Hepatic stellate cell (primary cell): ENCODE measurements around the gene KPTN.

Source experiments
- DNase-seq: peaks from one replicate; pipeline ENCODE4 v3.0.0; 2011; ENCODE audit warnings: low spot score

KPTN gene

DNA sequence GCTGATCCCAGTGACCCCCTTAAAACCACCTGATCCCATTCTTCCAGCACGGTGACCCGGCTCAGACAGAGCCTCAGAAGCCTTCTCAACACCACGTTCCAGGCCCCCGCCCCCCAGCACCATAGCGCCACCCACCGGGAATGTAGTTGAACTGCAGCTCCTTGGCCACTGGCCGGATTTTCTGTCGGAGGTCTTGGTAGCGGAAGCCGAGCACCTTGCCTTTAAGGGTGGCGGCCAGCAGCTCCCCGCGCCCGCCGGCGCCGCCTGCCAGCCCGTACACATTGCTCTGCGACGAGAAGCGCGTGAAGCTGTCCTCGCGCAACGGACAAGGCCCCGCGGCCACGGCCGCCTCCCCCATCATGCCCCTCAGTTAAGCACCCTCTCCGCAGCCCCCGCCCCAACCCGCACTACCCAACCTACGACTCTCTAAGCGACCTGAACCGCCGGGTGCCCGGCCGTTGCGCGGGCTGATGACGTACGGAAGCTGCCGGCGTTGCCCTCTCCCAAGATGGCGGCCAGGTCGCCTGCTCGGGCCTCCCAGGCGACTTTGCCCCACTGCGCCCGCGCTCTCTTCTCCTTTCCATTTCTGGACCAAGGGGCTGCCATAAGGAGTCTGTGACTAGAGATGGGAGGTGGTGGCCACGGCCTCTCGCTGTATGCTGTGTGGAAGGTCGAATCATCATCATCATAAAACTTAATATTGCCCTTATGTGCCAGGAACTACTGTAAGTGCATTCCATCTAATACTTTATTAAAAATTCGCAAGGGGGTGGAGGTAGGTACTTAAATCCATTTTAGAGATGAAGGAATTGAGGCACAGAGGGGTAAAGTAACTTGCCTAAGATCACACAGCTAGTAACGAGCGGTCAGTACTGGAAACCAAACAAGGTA is at the start of gene KPTN:
KPTN (minus strand) TSS at position 420 of the 891 bp plus-strand sequence; CDS start at position 361, 59 bp downstream.
- DNase-seq = peak; percentile 98

- DNase-seq = no peak
Observed at GRCh38 chr19:47531640-47532387, 47.8 kb upstream of the KPTN start.

DNA sequence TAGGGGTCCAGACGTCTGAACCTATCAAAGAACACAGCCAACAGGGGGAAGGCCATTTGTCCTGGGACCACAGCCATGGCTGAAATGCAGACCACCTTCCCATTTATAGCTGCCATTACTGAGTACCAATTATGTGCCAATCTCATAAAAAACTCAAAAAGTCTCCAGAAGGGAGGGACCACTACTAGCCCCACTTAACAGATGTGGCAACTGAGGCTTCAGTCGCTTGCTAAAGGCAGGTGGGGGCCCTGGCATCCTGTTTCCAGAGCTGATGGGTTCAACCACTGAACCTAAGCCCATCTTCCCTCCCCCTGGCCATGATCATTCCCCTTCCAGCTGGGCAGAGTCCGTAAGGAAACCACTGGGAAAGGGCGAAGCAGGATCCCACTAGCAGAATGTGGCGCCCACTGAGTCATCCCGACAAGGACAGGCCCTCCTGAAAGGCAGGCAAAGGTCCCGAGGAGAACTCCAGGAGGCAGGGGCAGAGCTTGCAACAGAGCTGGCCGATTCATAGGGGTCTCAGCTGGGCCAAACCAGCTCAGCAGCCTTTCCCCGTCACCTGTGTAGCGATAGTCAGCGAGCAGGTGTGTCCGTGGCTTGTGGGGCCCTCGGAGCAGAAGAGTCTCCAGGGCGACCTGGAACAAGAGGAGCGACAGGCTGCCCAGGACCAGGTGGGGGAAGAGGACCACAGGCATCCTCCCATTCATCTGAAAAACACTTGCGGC is 45.2 kb upstream of the KPTN start:
- no peak for DNase-seq

DNA sequence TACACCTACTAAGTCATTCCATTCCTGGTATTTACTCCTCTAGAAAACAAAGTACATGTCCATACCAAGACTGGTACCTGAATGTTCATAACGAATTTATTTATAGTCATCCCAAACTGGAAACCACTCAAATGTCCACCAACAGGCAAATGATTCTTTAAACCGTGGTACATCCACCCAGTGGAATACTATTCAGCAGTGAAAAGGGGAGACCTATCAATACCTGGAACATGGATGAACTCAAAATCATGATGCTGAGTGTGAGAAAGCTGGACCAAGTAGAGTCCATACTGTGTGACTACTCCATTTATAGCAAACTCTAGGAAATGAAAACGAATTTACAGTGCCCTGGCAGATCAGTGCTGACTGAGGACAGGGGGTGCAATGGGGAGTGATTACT is 42.8 kb upstream of the KPTN start:
- no peak for DNase-seq

- DNase-seq = no peak
Observed at GRCh38 chr19:47523473-47523872, 39.5 kb upstream of the KPTN start.

DNA sequence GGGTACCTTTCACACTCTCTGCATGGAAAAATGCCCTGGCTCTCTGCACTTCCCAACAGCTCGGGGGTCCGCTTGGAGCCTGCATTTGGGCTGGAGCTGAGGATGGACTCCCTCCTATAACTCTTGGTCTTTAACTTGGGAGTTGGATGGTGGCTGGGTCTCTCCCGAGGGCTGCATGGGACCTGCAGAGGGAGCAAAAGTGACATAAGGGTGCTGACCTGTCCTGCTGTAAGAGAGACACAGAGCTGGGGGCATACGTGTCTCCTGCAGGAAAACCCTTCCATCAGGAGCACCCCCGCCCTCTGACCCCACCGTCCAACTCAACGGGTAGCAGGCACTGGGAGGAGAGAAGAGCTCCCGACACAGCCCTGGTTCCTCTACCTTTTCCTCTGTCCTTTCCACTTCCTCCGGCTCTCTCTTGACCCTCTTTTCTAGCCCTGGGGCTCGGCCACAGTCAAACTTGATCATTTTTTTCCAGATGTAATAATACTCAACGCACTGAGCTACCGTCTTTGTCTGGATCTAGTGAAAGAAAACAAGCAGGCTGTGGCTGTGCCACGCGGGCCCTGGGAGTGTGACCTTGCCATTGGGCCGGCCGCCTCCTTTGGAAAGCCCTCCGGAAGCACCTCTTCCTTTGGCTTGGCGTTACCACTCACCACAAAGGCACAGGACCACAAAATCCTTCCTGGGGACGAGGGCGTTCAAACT is 37.6 kb upstream of the KPTN start:
- DNase-seq = no peak

DNA sequence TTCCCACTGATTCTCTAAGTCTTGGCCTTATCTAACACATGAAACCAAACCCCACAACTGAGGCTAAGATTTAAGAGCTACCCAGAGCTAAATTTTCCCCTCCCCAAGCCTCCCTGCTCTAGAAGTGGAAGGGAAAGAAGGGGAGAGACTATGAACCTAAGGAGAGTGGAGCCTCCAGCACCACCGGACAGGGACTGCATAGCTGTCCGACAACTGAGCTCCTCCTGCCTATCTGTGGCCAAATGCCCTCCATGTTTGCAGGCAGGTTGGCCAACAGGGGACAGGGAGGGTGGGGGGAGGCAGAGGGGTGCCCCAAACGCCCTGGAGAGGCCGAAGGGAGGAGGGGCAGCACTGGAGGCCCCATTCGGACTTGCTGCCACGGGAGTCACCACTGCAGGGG is 36.8 kb upstream of the KPTN start:
- DNase-seq = no peak

GRCh38 chr19:47520343-47520806 is 36.4 kb upstream of the KPTN start:
- no peak for DNase-seq

DNA sequence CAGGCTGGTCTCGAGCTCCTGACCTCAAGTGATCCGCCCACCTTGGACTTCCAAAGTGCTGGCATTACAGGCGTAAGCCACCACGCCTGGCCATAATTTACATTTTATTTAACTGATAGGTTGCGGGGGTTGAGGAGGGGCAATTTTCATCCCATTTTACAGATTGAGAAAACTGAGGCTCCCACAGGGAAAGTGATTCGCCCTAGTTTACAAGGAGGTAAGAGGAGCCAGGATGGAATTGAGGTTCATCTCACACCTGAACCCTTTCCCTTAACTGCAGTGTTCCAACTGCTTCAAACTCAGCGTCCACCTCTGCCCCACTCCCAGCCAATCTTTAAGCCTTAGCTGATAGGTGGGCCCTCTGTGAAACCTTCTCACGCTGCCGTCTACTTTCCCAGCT is 34.8 kb upstream of the KPTN start:
- DNase-seq = no peak

DNA sequence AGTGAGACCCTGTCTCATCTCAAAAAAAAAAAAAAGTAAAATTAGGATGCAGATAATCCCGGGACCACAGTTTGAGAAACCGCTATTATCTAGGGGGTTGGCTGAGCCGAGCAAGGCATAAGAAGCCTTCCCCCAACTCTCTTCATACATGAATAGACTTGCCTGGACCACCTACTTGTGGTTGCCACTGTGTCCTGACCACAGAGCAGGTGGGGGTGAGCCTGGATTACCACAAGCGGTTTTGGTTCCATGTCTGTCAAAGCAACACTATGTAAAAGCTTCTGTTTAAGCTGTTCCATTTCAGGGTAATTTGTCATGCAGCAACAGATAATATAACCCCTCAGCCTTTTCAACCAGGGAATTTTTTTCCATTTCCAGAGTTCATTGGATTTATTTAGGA is 34.1 kb upstream of the KPTN start:
- DNase-seq = no peak

DNA sequence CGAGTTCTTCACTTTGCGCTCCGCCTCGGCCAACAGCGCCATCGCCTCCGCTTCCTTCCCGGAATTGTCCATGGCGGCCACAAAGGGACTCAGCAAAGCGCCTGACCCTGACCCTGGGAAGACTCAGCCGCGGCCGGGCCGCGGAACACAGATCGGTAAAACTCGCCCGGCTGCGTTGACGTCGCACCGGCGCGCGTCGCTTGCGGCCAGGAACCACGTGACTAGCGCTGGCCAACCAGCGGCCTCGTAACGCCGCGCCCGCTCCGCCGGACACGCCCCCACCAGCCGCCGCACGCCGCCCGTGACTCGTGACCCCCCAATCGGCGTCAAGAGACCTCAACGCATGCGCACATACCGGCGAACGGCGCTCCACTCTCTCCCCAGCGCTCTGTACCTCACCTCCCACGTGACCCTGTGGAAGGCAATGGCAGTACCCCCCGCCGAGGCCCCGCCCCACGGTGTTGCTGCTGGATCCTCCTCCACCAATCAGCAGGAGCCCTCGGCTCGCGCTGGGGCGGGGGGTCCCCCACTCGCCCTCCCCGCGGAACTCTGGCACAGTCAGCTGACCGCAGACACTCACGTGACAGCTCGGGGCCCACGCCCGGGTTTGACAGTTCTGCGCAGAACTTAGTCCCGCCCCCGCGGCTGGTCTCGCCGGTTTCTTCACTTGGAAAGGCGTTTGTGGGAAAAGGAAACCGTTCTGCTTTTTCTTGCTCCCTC is 31.0 kb upstream of the KPTN start, which contains the start of gene NAPA:
NAPA (minus strand) TSS at position 195 of the 720 bp plus-strand sequence; CDS start at position 72, 123 bp downstream.
- peak; percentile 100 for DNase-seq

DNA sequence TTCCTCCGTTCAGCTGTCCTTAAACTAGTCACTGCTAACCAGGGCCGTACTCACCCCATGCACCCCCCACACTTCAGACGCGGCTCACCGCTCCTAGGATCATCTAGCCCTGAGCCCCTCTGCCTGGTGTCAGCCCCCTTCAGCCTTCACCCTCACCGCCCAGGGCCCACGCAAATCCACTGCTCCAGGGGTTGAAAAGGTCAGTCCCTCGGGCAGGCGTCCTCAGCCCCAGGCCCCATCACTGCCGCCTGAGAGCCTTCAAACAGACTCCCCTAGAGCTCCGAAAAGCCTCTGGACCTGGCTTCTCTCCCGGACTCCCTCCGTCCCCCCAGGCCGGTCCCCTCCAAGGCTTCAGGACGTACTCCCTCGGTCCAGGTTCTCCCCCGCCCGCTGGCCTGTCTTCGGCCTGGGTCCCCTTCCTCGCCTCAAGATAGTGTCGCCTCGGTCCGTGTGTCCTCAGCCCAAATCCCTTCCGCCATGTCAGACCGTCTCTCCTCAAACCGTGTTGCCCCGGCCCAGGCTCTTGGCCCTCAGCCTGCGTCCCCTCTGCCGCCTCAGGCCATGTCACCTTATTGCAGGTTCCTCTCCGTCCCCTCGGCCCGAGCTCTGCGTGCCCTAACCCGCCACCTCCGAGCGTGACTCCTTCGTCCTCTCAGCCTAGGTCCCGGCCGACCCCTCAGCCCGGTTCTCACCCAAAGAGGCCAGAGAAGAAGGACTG is 30.3 kb upstream of the KPTN start:
- DNase-seq = no peak

DNA sequence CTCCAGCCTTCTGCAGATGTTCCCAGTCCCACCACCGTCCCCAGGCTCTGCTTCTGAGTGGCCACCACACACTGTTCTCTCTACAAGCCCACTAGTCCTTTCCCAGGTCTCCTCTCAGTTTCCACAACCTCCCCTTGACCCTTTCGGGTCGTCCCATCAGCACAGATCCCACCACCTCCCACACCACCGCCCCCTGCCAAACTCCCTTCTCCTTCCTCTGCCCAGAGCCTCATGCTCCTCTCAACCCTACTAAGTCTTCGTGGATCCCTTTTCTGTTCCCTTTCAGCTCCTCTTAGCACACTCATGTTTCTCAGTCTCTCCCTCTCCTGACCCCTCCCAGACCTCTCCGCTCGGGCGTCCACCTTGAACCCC is 28.9 kb upstream of the KPTN start:
- DNase-seq = no peak

DNA sequence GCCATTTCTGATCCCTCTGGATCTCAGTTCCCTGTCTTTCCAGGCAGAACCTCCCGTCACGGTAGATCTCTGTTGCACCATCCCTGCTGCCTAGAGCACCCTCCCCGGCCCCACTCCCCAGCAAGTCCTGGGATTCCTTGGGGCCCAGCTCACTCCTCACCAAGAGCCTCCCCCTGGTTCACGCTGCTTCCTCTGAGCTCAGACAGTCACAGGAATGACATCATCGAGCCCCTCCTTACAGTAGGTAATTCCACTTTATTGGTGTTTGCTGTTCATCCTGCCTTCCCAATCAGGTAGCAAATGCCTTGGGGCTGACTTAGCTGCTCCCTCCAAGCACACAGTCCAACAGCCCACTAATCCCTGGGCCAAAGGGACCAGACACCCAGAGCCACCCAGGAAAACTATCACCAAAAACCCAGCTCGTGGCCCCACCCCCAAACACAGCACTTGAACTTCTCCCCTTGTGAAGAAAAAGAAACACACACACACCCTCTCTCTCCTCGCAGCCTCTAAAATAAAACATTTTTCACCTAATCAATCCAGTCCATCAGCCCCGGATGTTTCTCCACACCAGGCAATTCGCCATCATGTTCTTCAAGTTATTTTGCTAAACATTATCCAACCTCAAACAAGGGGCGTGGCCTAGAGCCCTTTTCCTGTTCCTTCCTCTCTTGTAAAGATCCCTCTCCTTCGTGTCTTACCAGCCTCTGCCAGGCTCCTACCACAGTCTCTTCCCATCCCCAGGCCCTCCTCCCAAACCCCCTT is 28.3 kb upstream of the KPTN start:
- peak; percentile 46 for DNase-seq

DNA sequence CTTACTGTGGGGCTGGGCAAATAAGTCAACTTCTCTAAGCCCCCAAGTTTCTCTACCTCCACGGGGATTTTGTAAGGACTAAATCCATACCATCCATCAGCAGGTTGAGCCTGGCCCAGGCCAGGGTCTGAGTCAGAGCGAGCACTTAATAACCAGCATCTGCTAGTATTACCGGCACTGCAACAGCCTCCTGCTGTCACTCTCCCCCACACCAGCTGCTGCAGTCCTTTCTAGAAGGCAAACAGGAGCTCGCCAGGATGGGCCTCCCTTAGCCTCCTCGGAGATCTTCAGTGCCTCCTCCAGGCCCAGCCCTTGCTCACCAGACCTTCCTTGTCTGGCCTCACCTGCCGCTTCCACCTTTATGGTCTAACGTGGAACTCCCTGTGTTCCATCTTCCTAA is 27.7 kb upstream of the KPTN start:
- peak; percentile 52 for DNase-seq

DNA sequence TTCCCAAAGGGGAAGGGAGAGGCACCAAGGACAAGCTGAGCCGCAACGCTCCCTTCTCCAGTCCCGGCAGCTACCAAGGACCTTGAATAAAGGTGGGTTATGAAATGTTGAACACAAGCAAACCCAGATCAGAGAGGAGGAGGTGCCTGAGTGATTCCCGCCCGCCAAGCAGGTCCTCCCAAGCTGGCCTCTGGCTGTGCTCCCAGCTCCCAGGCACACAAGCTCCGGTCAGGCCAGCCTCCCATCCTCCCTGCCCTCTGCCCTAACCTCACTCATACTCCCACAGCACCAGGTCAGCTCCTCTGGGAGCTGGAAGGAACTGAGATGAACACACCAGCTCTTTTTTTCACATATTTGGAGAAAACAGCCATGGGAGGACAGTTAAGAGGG is 27.1 kb upstream of the KPTN start:
- DNase-seq = no peak

GRCh38 chr19:47510516-47511127 is 26.6 kb upstream of the KPTN start:
- DNase-seq = no peak

- no peak for DNase-seq
Observed at GRCh38 chr19:47509973-47510372, 26.0 kb upstream of the KPTN start.

GRCh38 chr19:47509170-47509847 is 25.3 kb upstream of the KPTN start:
- DNase-seq = no peak
